HG03565 (cell line): Measurements from ENCODE around the gene ZSWIM1.

Source experiments
- ATAC-seq: cut with Tn5 transposase; IDR thresholded peaks from one replicate; pipeline ENCODE4 v1.9.1; 2021; ENCODE audit warnings: mild to moderate bottlenecking, moderate library complexity; ENCODE audit not compliant: unreplicated experiment

Gene ZSWIM1

GRCh38 chr20:45880988-45881788 lies at the start of gene ZSWIM1:
TSS of gene ZSWIM1 (plus strand) at chr20:45881227. CDS start at chr20:45882593, 1,366 bp downstream.
- peak; percentile 96 for ATAC-seq

GRCh38 chr20:45832619-45833018 lies 48.4 kb upstream of the ZSWIM1 start:
- ATAC-seq, result no peak

GRCh38 chr20:45833030-45833882 lies 47.8 kb upstream of the ZSWIM1 start, which contains the start of gene SNX21:
TSS of gene SNX21 (plus strand) at chr20:45833799. CDS start at chr20:45833920, 121 bp downstream.
- no peak for ATAC-seq

- ATAC-seq, result no peak
Measured at GRCh38 chr20:45833883-45834796, 46.9 kb upstream of the ZSWIM1 start.

GRCh38 chr20:45834797-45835161 lies 46.2 kb upstream of the ZSWIM1 start:
- no peak for ATAC-seq

- ATAC-seq, result no peak
Measured at GRCh38 chr20:45835329-45835765, 45.7 kb upstream of the ZSWIM1 start.

- no peak for ATAC-seq
Measured at GRCh38 chr20:45835825-45836224, 45.2 kb upstream of the ZSWIM1 start.

- no peak for ATAC-seq
Measured at GRCh38 chr20:45836841-45837240, 44.2 kb upstream of the ZSWIM1 start.

- ATAC-seq, result no peak
Measured at GRCh38 chr20:45840700-45841198, 40.3 kb upstream of the ZSWIM1 start.

- ATAC-seq, result no peak
Measured at GRCh38 chr20:45841407-45842129, 39.5 kb upstream of the ZSWIM1 start.

GRCh38 chr20:45842169-45842812 lies 38.7 kb upstream of the ZSWIM1 start:
- ATAC-seq, result no peak

- ATAC-seq, result no peak
Measured at GRCh38 chr20:45843506-45843905, 37.5 kb upstream of the ZSWIM1 start.

- ATAC-seq, result no peak
Measured at GRCh38 chr20:45845452-45845851, 35.6 kb upstream of the ZSWIM1 start.

- no peak for ATAC-seq
Measured at GRCh38 chr20:45848421-45848820, 32.6 kb upstream of the ZSWIM1 start.

GRCh38 chr20:45848969-45849582 lies 32.0 kb upstream of the ZSWIM1 start:
- no peak for ATAC-seq

- no peak for ATAC-seq
Measured at GRCh38 chr20:45850238-45850637, 30.8 kb upstream of the ZSWIM1 start.

GRCh38 chr20:45850926-45851325 lies 30.1 kb upstream of the ZSWIM1 start:
- ATAC-seq, result no peak

- no peak for ATAC-seq
Measured at GRCh38 chr20:45851501-45851900, 29.5 kb upstream of the ZSWIM1 start.

- no peak for ATAC-seq
Measured at GRCh38 chr20:45852326-45852725, 28.7 kb upstream of the ZSWIM1 start.
